Left lung (tissue), 14 donors: ENCODE data around the gene SPANXN4. TPM values are rescaled to one million over a fixed set of nuclear protein-coding genes. Genes with fewer than 3 reads are reported as not detected.

Experiments
- ATAC-seq: fragments of 200-7000 bp; cut with Tn5 transposase; one replicate; pipeline ENCODE4 v1.9.1; 2020; ENCODE audit warnings: moderate library complexity
- DNase-seq, 4 donors: peaks; one replicate each; pipeline ENCODE4 v3.0.0-alpha.2; 2013 to 2020
- H3K27ac ChIP-seq, 2 donors: fragments of 200-600 bp; sonication (generic) in 1 of 2; one replicate each; pipeline versions ENCODE4 v1.5.0 to v1.8.0; 2020 to 2021
- H3K27me3 ChIP-seq, 2 donors: fragments of 200-600 bp; sonication (generic) in 1 of 2; one replicate each; pipeline versions ENCODE4 v1.5.0 to v1.8.0; 2020 to 2021
- H3K36me3 ChIP-seq, 2 donors: fragments of 200-600 bp; sonication (generic) in 1 of 2; one replicate each; pipeline versions ENCODE4 v1.5.0 to v1.8.0; 2020 to 2021
- H3K4me1 ChIP-seq, 2 donors: fragments of 200-600 bp; one replicate each; pipeline ENCODE4 v1.8.0; 2021
- H3K4me3 ChIP-seq, 2 donors: fragments of 200-600 bp; sonication (generic) in 1 of 2; one replicate each; pipeline versions ENCODE4 v1.5.0 to v1.8.0; 2020 to 2021; ENCODE audit warnings: mild to moderate bottlenecking in 1 of 2
- H3K9me3 ChIP-seq, 2 donors: fragments of 200-600 bp; sonication (generic) in 1 of 2; one replicate each; pipeline versions ENCODE4 v1.5.0 to v1.8.0; 2020 to 2021
- intact Hi-C, 2 donors: fragments of 100-400 bp; cut with DNase I; formaldehyde crosslinking; loops; one replicate each; pipeline versions ENCODE4 v1.11.2 to v1.14.2; 2022
- long read RNA-seq, 12 donors: library from polyadenylated mRNA in 2 of 12; unstranded in 2 of 12; transcript quantifications; one replicate each; pipeline ENCODE4 v2.0.0 and lab custom pipeline, GENCODE V29; 2019 to 2026
- polyA plus RNA-seq, 6 donors: library from polyadenylated mRNA; unstranded; fragments of 120-200 nt; gene quantifications; one replicate each; pipeline ENCODE4 v1.2.1, GENCODE V29; 2013; ENCODE audit not compliant: insufficient read length in 6 of 6
- total RNA-seq, 2 donors: library from RNA; stranded (reverse); fragmentation: NEBNext Ultra II Directional; extraction: Animal tissue kit (Norgen Biotek cat#: 25700); gene quantifications; one replicate each; pipeline ENCODE4 v1.2.1, GENCODE V29; 2021
- TF ChIP-seq, protein P1 (sequence below), 2 donors: fragments of 200-600 bp; sonication (generic) in 1 of 2; IDR thresholded peaks; one replicate each; pipeline versions ENCODE4 v1.5.0 to v1.8.0; 2021; ENCODE audit warnings: antibody characterized with exemption in 2 of 2
- donor health status: DM: no; HTN: yes; CAD: no.
- donor health status: DM: no; HTN: no; CAD: no.

SPANXN4 gene, protein sequence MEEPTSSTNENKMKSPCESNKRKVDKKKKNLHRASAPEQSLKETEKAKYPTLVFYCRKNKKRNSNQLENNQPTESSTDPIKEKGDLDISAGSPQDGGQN
- total RNA-seq (not detected), polyA plus RNA-seq (not detected)
- long read RNA-seq, donor 1: 0 reads
- long read RNA-seq, donor 2: 0 reads
- long read RNA-seq, donor 3: 0 reads
- long read RNA-seq, donor 4: 0 reads
- long read RNA-seq, donor 5: 0 reads
- long read RNA-seq, donor 6: 0 reads
- long read RNA-seq, donor 7: 0 reads
- long read RNA-seq, donor 8: 0 reads
- long read RNA-seq, donor 9: 0 reads
- long read RNA-seq, donor 10: 0 reads
- long read RNA-seq, donor 11: 0 reads
- long read RNA-seq, donor 12: 0 reads

DNA sequence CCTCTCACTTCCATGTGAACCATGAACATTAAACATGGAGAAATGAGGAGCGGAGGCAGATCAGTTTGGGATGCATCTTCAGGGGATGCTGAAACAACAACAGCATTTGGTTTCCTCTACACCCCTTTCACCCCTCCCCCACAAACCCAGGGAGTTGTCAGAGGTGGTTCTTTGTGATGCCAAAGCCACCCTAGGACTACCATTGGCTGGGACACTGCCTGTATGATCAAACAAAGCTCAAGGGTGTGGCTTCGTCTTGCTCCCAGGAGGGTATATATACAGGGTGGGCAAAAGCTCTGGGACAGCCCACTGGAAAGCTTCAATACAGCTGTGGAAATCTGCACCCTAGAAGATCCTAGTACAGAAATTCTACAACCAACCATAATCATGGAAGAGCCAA is at the start of gene SPANXN4:
Gene SPANXN4, plus strand, starts transcription at position 301 of the 400 bp plus-strand sequence. Its CDS starts 87 bp downstream, at position 388.
- Histone ChIP-seq H3K4me1 (no peaks in the 10 kb centered on the region), H3K9me3 (no peaks in the 10 kb centered on the region), H3K4me3 (no peak within 1 kb of the TSS), H3K27me3 (no peaks in the 10 kb centered on the region), H3K36me3 (no peaks in the 10 kb centered on the region), H3K27ac (no peak within 1 kb of the TSS)
- DNase-seq: no peak
- TF ChIP-seq, protein P1, sequence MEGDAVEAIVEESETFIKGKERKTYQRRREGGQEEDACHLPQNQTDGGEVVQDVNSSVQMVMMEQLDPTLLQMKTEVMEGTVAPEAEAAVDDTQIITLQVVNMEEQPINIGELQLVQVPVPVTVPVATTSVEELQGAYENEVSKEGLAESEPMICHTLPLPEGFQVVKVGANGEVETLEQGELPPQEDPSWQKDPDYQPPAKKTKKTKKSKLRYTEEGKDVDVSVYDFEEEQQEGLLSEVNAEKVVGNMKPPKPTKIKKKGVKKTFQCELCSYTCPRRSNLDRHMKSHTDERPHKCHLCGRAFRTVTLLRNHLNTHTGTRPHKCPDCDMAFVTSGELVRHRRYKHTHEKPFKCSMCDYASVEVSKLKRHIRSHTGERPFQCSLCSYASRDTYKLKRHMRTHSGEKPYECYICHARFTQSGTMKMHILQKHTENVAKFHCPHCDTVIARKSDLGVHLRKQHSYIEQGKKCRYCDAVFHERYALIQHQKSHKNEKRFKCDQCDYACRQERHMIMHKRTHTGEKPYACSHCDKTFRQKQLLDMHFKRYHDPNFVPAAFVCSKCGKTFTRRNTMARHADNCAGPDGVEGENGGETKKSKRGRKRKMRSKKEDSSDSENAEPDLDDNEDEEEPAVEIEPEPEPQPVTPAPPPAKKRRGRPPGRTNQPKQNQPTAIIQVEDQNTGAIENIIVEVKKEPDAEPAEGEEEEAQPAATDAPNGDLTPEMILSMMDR (IDR thresholded peaks at IDR 0.05): no peak
- intact Hi-C loops: no loop called here
- ATAC-seq: no peak

DNA sequence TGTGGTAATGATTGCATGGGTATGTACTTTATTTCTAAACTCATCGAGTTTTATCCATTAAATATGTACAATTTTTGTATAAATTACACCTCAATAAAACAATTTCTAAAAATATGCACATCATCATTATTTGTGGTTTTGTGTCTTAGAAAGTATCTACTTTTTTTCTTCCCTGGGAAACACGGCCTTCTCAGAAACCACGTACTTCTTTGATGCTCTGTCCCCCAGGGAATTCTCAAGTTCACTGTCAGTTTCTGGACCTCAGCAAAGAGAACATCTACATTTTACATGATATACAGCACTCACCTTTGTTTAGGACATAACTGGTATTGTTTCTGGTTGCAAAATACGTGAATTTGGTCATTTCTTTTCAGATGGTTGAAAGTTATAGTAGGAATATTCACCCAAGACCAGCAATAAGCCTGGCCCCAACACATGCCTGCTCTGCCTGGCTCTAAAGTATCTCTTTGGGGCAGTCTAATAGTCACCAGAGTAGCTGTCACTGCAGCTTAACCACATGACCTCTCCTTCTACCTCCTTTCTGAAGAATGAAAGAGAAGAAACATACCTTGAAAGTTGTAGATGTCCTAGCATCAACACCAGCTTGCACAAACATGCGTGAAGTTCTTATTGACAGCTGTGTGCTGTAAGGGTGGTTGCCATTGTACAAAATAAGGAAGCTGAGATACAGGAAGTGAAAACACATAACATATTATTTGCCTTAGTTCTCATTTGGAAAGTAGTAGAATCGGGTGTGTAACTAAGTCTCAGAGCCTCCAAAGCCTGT is 48.4 kb upstream of the SPANXN4 start:
- no peaks in the 10 kb centered on the region for H3K36me3 ChIP-seq
- H3K9me3 ChIP-seq: no peaks in the 10 kb centered on the region
- H3K4me3 ChIP-seq: no peak overlapping the region
- TF ChIP-seq, protein P1 (IDR thresholded peaks at IDR 0.05): no peak
- no peaks in the 10 kb centered on the region for H3K4me1 ChIP-seq
- intact Hi-C loops: no loop called here
- H3K27me3 ChIP-seq: no peaks in the 10 kb centered on the region
- ATAC-seq (no peak), DNase-seq (no peak)
- H3K27ac ChIP-seq: no peak overlapping the region

DNA sequence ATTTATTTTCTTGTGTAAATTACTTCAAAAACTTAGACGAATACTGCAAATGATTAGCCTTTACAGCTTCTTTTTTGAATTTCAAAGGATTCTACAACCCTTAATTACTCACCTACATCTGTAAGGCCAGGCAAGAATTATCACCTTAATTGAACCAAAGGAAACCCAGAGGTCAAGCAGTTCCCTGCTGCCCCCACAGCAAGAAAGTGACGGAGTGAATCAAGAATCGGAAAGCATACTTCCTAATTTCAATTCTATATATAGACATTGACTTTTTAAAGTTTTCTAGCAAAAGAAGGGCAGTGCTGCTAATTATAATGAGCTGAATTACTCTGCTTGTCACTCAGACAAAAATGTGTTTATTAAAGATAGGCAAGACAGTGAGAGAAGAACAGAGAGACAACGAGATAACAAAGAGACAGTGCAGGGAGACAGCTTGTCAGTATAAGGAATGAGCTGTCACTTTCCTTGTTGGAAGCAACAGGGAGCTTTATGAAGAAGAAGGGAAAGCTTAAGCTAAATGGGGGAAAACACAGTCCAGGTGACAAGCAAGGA is 47.5 kb upstream of the SPANXN4 start:
- H3K27me3 ChIP-seq: no peaks in the 10 kb centered on the region
- no peak overlapping the region for H3K4me3 ChIP-seq
- DNase-seq: no peak
- no peaks in the 10 kb centered on the region for H3K9me3 ChIP-seq
- no peaks in the 10 kb centered on the region for H3K4me1 ChIP-seq
- TF ChIP-seq, protein P1 (IDR thresholded peaks at IDR 0.05): no peak
- no peak overlapping the region for H3K27ac ChIP-seq
- no peaks in the 10 kb centered on the region for H3K36me3 ChIP-seq
- intact Hi-C loops: no loop called here
- no peak for ATAC-seq

DNA sequence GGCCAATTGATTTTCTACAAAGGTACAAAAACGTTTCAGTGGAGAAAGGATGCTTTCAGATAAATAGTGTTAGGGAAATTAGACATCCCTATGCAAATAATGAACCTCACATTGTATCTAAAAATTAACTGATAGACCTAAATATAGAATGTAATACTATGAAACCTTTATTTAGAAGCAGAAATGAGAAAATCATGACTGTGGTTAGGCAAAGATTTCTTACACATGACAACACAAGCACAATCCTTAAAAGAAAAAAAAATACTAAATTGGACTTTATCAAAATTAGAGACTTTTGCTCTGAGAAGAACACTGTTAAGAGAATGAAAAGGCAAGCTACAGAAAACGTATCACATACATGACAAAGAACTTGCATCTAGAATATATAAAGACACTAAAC is 43.0 kb upstream of the SPANXN4 start:
- no peak for ATAC-seq
- Histone ChIP-seq H3K4me3 (no peak overlapping the region), H3K9me3 (no peaks in the 10 kb centered on the region), H3K27me3 (no peaks in the 10 kb centered on the region), H3K27ac (no peak overlapping the region), H3K4me1 (no peaks in the 10 kb centered on the region), H3K36me3 (no peaks in the 10 kb centered on the region)
- no peak for DNase-seq
- intact Hi-C loops: no loop called here
- TF ChIP-seq, protein P1 (IDR thresholded peaks at IDR 0.05): no peak

DNA sequence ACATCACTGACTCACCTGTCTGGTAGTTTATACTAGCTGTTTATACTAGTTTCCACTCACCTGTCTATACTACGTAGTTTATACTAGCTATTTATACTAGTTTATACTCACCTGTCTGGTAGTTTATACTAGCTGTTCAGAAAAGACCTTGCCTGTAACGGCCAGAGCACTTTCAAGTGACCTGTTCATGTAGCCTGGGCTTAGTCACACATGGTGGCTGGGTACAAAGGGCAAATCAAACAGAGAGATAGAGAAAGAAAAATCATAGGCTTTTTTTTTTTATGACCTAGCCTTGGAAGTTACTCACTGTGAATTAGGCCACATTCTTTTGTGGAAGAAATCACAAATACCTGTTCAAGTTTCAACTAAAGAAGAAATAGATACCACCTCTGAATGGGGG is 30.7 kb upstream of the SPANXN4 start:
- TF ChIP-seq, protein P1 (IDR thresholded peaks at IDR 0.05): no peak
- no peaks in the 10 kb centered on the region for H3K27me3 ChIP-seq
- DNase-seq (no peak), ATAC-seq (no peak)
- no peak overlapping the region for H3K4me3 ChIP-seq
- no peak overlapping the region for H3K27ac ChIP-seq
- no peaks in the 10 kb centered on the region for H3K9me3 ChIP-seq
- intact Hi-C loops: no loop called here
- H3K36me3 ChIP-seq: no peaks in the 10 kb centered on the region
- no peaks in the 10 kb centered on the region for H3K4me1 ChIP-seq
